Activated CD8-positive, alpha-beta memory T cell treated with anti-CD3 and anti-CD28 coated beads, Interleukin-2, amount 10 ng/mL, durations not matched to agents 7 days and 5 days (primary cell): ENCODE results near the gene ZNF729. TPM values are rescaled to one million over a fixed set of nuclear protein-coding genes. Genes with fewer than 3 reads are reported as not detected.

Experiments used
- total RNA-seq, 2 experiments: library from RNA; stranded (reverse); gene quantifications; one replicate each; pipeline ENCODE4 v1.2.3, GENCODE V29; 2021

Gene ZNF729
- total RNA-seq, 2 experiments from 2014 or later: not detected

Other genes starting within 250 kb of the ZNF729 start
- 10 to 100 TPM in 1 of 2 experiments, 1 to 10 TPM in 1; 8.5 to 10.3 TPM for gene ZNF257, start 234.0 kb upstream of the ZNF729 start, total RNA-seq
- gene ZNF676, start 89.5 kb upstream of the ZNF729 start, total RNA-seq: not detected
- gene ZNF98, start 135.9 kb downstream of the ZNF729 start, total RNA-seq: not detected